Fibroblast of upper back skin (primary cell): ENCODE results near the gene REXO5.
A peak's percentile ranks its signal among the peaks of the same experiment; 100 is the strongest.
"Not testable (repeated sequence)": the region's sequence is repeated elsewhere in the genome, so short reads cannot be mapped to it uniquely, and the experiment has no call there.

ENCODE experiments used
- DNase-seq: peaks from one replicate; pipeline ENCODE4 v3.0.0-alpha.2; 2013

REXO5 gene

GRCh38 chr16:20806168-20807050 is at the start of gene REXO5, which contains the start of gene ERI2:
TSS of gene REXO5 (plus strand) at chr16:20806527. CDS start at chr16:20806954, 427 bp downstream.
TSS of gene ERI2 (minus strand) at chr16:20806472. CDS start at chr16:20806430, 42 bp downstream.
- peak; percentile 96 for DNase-seq

- no peak for DNase-seq
Observed at GRCh38 chr16:20760346-20760745, 46.0 kb upstream of the REXO5 start.

- DNase-seq: no peak
Observed at GRCh38 chr16:20761175-20761574, 45.2 kb upstream of the REXO5 start.

- no peak for DNase-seq
Observed at GRCh38 chr16:20762404-20763123, 43.8 kb upstream of the REXO5 start.

- DNase-seq: peak; percentile 75
Observed at GRCh38 chr16:20763461-20764232, 42.7 kb upstream of the REXO5 start, which contains the start of gene ACSM3. TSS of gene ACSM3 (plus strand) at chr16:20764014. CDS start at chr16:20770035, 6,021 bp downstream.

- not testable (repeated sequence) for DNase-seq
Observed at GRCh38 chr16:20764448-20764847, 41.9 kb upstream of the REXO5 start.

GRCh38 chr16:20765732-20766131 is 40.6 kb upstream of the REXO5 start:
- DNase-seq: no peak

- no peak for DNase-seq
Observed at GRCh38 chr16:20766294-20766693, 40.0 kb upstream of the REXO5 start.

GRCh38 chr16:20767577-20767976 is 38.8 kb upstream of the REXO5 start:
- no peak for DNase-seq

- no peak for DNase-seq
Observed at GRCh38 chr16:20768121-20768520, 38.2 kb upstream of the REXO5 start.

GRCh38 chr16:20768818-20769217 is 37.5 kb upstream of the REXO5 start:
- no peak for DNase-seq

- DNase-seq: no peak
Observed at GRCh38 chr16:20773679-20774078, 32.6 kb upstream of the REXO5 start.

- DNase-seq: peak; percentile 47
Observed at GRCh38 chr16:20774703-20775362, 31.5 kb upstream of the REXO5 start.

- DNase-seq: no peak
Observed at GRCh38 chr16:20781697-20782096, 24.6 kb upstream of the REXO5 start.

GRCh38 chr16:20782470-20782869 is 23.9 kb upstream of the REXO5 start:
- no peak for DNase-seq

- no peak for DNase-seq
Observed at GRCh38 chr16:20784204-20784603, 22.1 kb upstream of the REXO5 start.

- DNase-seq: no peak
Observed at GRCh38 chr16:20789130-20789529, 17.2 kb upstream of the REXO5 start.

GRCh38 chr16:20791923-20792612 is 14.3 kb upstream of the REXO5 start:
- DNase-seq: peak; percentile 11

GRCh38 chr16:20798364-20798763 is 8.0 kb upstream of the REXO5 start:
- DNase-seq: no peak

- peak; percentile 22 for DNase-seq
Observed at GRCh38 chr16:20799599-20799998, 6.7 kb upstream of the REXO5 start.

GRCh38 chr16:20801278-20801677 is 5.0 kb upstream of the REXO5 start:
- no peak for DNase-seq

- DNase-seq: peak; percentile 7
Observed at GRCh38 chr16:20803192-20803560, 3.2 kb upstream of the REXO5 start.
